ENCODE results near the gene DHX8.
"Not testable (repeated sequence)": the region's sequence is repeated elsewhere in the genome, so short reads cannot be mapped to it uniquely, and the experiment has no call there.

DNA sequence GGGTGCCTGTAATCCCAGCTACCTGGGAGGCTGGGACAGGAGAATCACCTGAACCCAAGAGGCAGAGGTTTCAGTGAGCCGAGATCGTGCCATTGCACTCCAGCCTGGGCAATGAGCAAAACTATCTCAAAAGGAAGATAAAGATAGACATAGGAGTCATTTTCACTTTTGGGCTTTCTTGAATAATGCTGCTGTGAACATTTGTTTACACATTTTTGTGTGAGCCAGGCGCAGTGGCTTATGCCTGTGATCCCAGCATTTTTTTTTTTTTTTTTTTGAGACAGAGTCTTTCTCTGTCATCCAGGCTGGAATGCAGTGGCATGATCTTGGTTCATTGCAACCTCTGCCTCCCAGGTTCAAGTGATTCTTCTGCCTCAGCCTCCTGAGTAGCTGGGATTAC is 27.4 kb downstream of the DHX8 start:
- TF ChIP-seq, protein P1, sequence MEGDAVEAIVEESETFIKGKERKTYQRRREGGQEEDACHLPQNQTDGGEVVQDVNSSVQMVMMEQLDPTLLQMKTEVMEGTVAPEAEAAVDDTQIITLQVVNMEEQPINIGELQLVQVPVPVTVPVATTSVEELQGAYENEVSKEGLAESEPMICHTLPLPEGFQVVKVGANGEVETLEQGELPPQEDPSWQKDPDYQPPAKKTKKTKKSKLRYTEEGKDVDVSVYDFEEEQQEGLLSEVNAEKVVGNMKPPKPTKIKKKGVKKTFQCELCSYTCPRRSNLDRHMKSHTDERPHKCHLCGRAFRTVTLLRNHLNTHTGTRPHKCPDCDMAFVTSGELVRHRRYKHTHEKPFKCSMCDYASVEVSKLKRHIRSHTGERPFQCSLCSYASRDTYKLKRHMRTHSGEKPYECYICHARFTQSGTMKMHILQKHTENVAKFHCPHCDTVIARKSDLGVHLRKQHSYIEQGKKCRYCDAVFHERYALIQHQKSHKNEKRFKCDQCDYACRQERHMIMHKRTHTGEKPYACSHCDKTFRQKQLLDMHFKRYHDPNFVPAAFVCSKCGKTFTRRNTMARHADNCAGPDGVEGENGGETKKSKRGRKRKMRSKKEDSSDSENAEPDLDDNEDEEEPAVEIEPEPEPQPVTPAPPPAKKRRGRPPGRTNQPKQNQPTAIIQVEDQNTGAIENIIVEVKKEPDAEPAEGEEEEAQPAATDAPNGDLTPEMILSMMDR (conservative IDR thresholded peaks at IDR 0.05; ENCODE audit: low read length), result not testable (repeated sequence)
- not testable (repeated sequence) for TF ChIP-seq EZH2phosphoT487 (IDR thresholded peaks at IDR 0.05; ENCODE audit: borderline replicate concordance, low read depth, low read length)

All from OCI-LY7 (cell line).